ENCODE measurements around the gene SND1.

Gene SND1

DNA sequence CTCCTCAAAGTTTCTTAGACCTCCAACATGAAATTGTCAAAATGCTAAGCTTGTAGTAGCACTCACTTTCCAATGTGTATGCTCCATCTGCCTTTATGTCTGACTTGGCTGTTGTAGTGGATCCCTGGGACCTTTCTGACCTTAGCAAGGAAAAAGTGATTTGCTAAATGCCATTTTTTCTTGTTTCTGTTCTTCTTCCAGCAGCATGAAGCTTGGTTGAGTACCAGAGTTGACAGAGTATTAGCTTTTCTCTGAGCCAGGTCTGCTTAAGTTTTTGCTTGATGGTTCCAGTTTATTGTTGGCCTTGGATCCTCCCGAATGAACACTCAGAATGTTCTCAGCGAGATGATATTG is 168.7 kb downstream of the SND1 start:
- TF ChIP-seq, protein P1, sequence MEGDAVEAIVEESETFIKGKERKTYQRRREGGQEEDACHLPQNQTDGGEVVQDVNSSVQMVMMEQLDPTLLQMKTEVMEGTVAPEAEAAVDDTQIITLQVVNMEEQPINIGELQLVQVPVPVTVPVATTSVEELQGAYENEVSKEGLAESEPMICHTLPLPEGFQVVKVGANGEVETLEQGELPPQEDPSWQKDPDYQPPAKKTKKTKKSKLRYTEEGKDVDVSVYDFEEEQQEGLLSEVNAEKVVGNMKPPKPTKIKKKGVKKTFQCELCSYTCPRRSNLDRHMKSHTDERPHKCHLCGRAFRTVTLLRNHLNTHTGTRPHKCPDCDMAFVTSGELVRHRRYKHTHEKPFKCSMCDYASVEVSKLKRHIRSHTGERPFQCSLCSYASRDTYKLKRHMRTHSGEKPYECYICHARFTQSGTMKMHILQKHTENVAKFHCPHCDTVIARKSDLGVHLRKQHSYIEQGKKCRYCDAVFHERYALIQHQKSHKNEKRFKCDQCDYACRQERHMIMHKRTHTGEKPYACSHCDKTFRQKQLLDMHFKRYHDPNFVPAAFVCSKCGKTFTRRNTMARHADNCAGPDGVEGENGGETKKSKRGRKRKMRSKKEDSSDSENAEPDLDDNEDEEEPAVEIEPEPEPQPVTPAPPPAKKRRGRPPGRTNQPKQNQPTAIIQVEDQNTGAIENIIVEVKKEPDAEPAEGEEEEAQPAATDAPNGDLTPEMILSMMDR (IDR thresholded peaks at IDR 0.05; ENCODE audit: poor library complexity, severe bottlenecking) = no peak
- Histone ChIP-seq H3K27me3 (ENCODE audit: insufficient read depth, poor library complexity, severe bottlenecking) (no peaks in the 10 kb centered on the region), H3K4me1 (ENCODE audit: insufficient read depth, poor library complexity, severe bottlenecking) (peaks cover 25% of the 10 kb centered on the region), H3K36me3 (ENCODE audit: low read depth) (no peaks in the 10 kb centered on the region), H3K27ac (ENCODE audit: poor library complexity, severe bottlenecking) (no peak overlapping the region), H3K9me3 (ENCODE audit: severe bottlenecking) (no peaks in the 10 kb centered on the region), H3K4me3 (ENCODE audit: severe bottlenecking) (no peak overlapping the region)
- no peak for DNase-seq (ENCODE audit: low spot score)
- ATAC-seq (ENCODE audit: low read depth) = no peak

DNA sequence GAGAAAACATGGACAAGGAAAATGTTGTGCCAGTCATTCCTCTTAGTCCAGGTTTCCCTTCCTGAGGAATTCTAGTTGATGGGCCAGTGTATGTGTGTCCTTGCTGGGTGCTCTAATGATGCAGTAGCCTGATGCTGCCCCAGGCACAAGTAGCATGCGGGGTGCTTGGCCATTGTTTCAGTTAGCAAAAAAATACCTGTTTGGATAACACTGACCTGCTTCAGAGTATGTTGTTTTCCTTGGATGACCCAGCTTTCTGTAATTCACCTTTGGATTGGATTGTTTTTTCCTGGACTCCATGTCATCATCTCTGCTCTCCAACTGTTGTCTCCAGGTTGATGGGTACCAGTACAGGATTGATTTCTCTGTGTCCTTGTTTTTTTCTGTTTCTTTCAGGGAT is 169.2 kb downstream of the SND1 start:
- no peak overlapping the region for H3K4me3 ChIP-seq (ENCODE audit: severe bottlenecking)
- TF ChIP-seq, protein P1 (IDR thresholded peaks at IDR 0.05; ENCODE audit: poor library complexity, severe bottlenecking) = no peak
- ATAC-seq (ENCODE audit: low read depth) = no peak
- H3K36me3 ChIP-seq (ENCODE audit: low read depth) = no peaks in the 10 kb centered on the region
- H3K9me3 ChIP-seq (ENCODE audit: severe bottlenecking) = no peaks in the 10 kb centered on the region
- DNase-seq (ENCODE audit: low spot score) = no peak
- no peak overlapping the region for H3K27ac ChIP-seq (ENCODE audit: poor library complexity, severe bottlenecking)
- no peaks in the 10 kb centered on the region for H3K27me3 ChIP-seq (ENCODE audit: insufficient read depth, poor library complexity, severe bottlenecking)
- peaks cover 25% of the 10 kb centered on the region for H3K4me1 ChIP-seq (ENCODE audit: insufficient read depth, poor library complexity, severe bottlenecking)

DNA sequence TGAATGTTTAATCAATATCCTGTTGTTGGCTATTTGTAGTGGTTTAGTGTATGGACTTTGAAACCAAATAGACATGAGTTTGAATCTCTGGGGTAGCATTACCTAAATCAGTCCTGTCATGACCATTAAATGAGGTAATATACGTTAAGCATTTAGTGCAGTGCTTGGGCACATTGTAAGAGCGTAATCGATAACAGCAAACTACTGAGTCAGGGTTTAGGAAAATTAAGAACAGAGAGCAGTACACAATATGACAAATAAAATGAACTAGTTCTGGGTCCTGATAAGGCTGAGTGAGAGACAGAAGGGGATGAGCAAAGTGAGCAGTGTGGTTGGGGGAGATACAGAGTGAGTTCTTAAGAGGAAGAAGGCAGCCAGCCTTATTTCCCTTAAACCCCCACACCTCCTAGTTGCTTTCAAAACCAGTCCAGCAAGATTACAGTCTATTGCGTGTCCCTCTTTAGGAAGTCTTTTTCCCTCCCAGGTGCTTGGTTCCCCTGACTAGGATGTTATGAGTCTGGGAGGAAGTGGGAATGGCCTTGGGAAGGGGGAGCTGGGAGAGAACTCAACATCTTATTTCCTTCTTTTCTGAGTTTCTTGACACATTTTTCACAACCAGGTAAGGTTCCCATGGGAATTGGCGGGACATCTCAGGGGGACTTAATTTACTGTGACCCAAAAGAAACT is 171.0 kb downstream of the SND1 start:
- Histone ChIP-seq H3K36me3 (ENCODE audit: low read depth) (no peaks in the 10 kb centered on the region; the same call in 1 of the 2 replicates), H3K4me3 (ENCODE audit: severe bottlenecking) (no peak overlapping the region), H3K9me3 (ENCODE audit: severe bottlenecking) (no peaks in the 10 kb centered on the region), H3K27ac (ENCODE audit: poor library complexity, severe bottlenecking) (peak overlapping the region; percentile 27), H3K4me1 (ENCODE audit: insufficient read depth, poor library complexity, severe bottlenecking) (peaks cover 28% of the 10 kb centered on the region), H3K27me3 (ENCODE audit: insufficient read depth, poor library complexity, severe bottlenecking) (no peaks in the 10 kb centered on the region)
- TF ChIP-seq, protein P1 (IDR thresholded peaks at IDR 0.05; ENCODE audit: poor library complexity, severe bottlenecking) = no peak
- ATAC-seq (ENCODE audit: low read depth) (peak; percentile 95), DNase-seq (ENCODE audit: low spot score) (no peak)

DNA sequence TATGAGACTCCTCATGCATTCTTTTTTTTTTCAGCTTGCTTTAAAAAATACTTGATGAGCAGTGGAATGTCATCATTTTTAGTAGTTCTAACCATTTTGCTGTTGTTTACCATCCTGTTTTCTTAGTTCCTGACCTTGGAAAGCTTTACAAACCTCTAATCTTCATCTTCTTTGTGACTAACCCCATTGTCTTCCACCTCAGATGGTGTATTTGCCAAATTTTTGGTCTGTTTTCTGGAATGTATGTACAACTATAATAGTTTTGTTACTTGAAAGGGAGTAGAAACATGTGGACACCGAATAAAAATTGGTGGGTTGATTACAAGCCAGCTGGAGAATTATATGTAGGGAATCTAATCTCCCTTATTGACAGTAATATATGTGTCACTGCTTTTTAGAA is 172.7 kb downstream of the SND1 start:
- H3K27ac ChIP-seq (ENCODE audit: poor library complexity, severe bottlenecking) = no peak overlapping the region
- DNase-seq (ENCODE audit: low spot score) (no peak), ATAC-seq (ENCODE audit: low read depth) (no peak)
- H3K27me3 ChIP-seq (ENCODE audit: insufficient read depth, poor library complexity, severe bottlenecking) = no peaks in the 10 kb centered on the region
- H3K9me3 ChIP-seq (ENCODE audit: severe bottlenecking) = no peaks in the 10 kb centered on the region
- no peak overlapping the region for H3K4me3 ChIP-seq (ENCODE audit: severe bottlenecking)
- H3K36me3 ChIP-seq (ENCODE audit: low read depth) = no peaks in the 10 kb centered on the region; the same call in 1 of the 2 replicates
- H3K4me1 ChIP-seq (ENCODE audit: insufficient read depth, poor library complexity, severe bottlenecking) = peaks cover 28% of the 10 kb centered on the region
- TF ChIP-seq, protein P1 (IDR thresholded peaks at IDR 0.05; ENCODE audit: poor library complexity, severe bottlenecking) = no peak

DNA sequence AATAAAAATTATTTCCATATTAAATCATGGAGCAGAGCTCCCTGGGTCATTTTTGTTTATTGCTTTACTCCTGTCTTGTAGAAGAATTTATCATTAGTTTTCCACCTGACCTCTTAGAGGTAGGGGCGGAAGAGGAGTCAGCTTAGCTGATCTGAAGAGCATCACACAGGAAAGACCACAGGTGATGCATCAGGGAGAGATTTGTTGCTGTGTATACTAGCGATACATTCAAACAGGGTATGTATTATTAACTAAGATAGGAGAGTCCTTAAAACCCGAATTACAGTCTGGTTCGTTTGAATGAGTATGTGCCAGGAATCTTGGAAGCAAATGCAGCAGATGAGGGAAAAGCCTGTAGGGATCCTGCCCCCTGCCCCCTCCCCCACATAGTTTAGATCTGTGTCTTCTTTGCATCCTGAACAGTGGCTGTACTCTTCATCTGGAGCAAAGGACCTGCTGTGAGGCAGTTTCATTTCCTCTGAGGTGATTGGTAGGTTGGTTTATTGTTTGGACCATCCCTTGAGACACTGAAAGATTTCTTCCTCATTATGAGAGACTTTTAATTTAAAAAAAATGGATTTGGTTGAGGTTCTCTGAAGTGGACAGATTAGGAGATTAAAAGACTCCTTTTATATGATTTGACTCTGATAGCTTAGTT is 177.0 kb downstream of the SND1 start:
- TF ChIP-seq, protein P1 (IDR thresholded peaks at IDR 0.05; ENCODE audit: poor library complexity, severe bottlenecking) = no peak
- no peak overlapping the region for H3K27ac ChIP-seq (ENCODE audit: poor library complexity, severe bottlenecking)
- H3K9me3 ChIP-seq (ENCODE audit: severe bottlenecking) = no peaks in the 10 kb centered on the region
- H3K27me3 ChIP-seq (ENCODE audit: insufficient read depth, poor library complexity, severe bottlenecking) = no peaks in the 10 kb centered on the region
- ATAC-seq (ENCODE audit: low read depth) (no peak), DNase-seq (ENCODE audit: low spot score) (no peak)
- H3K4me3 ChIP-seq (ENCODE audit: severe bottlenecking) = no peak overlapping the region
- peaks cover 3% of the 10 kb centered on the region for H3K4me1 ChIP-seq (ENCODE audit: insufficient read depth, poor library complexity, severe bottlenecking)
- H3K36me3 ChIP-seq (ENCODE audit: low read depth) = no peaks in the 10 kb centered on the region; the same call in 1 of the 2 replicates
